Astrocyte (in vitro differentiated cells and primary cell): Measurements from ENCODE around the gene HLF.
A peak's percentile ranks its signal among the peaks of the same experiment; 100 is the strongest.

Experiments
- CTCF ChIP-seq: IDR thresholded peaks from 2 replicates; pipeline ENCODE4 v1.5.1; 2011; ENCODE audit warnings: low read depth, mild to moderate bottlenecking, inconsistent platforms, low read length, moderate library complexity; ENCODE audit not compliant: insufficient read depth
- EZH2 ChIP-seq: IDR thresholded peaks from 2 replicates; pipeline ENCODE4 v1.6.1; 2012; ENCODE audit warnings: mild to moderate bottlenecking, low read length, inconsistent platforms; ENCODE audit not compliant: insufficient read depth

GRCh38 chr17:55264645-55265298, at the start of gene HLF:
- TF ChIP-seq CTCF: no peak
- peak; percentile 6 for TF ChIP-seq EZH2
